Measurements from ENCODE around the gene IL23R.

The IL23R gene

DNA sequence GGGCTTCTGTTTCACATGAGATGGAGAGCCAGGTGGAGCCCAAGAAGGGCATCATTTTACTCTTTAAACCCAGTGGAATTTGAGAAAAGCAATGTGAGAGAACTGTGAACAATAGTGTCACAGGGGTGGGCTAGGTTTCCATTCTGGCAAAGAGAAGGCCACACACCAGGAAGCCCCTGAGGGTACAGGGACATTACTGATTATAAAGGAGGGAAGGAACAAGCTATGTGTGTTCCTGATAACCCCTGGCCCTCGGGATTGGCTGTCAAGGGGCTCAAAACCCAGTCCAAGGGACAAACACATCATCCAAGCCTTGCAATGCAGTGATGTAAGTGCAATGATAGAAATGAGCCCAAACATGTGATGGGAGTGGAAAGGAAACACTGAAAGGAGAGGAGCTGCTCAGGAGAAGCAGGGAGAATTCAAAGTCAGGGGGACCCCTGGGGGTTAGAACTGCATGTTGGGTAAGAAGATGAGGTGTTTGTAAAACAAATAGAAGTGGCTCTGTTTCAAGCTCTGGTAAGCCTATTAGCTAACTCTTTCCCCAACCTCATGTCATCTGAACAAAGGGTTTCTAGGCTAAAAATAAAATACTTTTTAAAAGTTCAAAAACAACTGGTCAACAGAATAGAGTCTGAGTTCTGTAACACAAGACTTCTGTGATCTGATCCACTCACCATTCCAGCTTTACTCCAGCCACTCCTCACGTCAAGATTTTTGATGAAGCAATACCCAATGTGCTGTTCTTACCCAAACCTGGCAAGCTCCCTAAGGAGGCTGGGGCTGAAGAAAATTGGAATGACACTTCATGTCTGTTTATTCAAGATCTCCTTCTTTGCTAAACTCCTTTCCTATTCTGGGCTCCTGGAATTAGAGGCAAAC is 90.3 kb downstream of the IL23R start:
- Histone ChIP-seq H3K9ac (no peak overlapping the region), H3K27me3 (ENCODE audit: insufficient read depth, low read depth) (no peaks in the 10 kb centered on the region), H3K27ac (no peak overlapping the region), H3K36me3 (ENCODE audit: insufficient read depth) (no peaks in the 10 kb centered on the region), H3K4me1 (ENCODE audit: low read depth, poor library complexity, severe bottlenecking) (no peaks in the 10 kb centered on the region), H3K79me2 (ENCODE audit: insufficient read depth, low read depth) (no peaks in the 10 kb centered on the region), H3K4me2 (no peak overlapping the region), H3K4me3 (IDR thresholded peaks at IDR 0.05; ENCODE audit: insufficient read depth, low read depth, low read length) (no peak overlapping the region), H4K20me1 (ENCODE audit: insufficient read depth) (no peaks in the 10 kb centered on the region), H2AFZ (ENCODE audit: low read depth) (no peak overlapping the region)
- TF ChIP-seq, protein P1, sequence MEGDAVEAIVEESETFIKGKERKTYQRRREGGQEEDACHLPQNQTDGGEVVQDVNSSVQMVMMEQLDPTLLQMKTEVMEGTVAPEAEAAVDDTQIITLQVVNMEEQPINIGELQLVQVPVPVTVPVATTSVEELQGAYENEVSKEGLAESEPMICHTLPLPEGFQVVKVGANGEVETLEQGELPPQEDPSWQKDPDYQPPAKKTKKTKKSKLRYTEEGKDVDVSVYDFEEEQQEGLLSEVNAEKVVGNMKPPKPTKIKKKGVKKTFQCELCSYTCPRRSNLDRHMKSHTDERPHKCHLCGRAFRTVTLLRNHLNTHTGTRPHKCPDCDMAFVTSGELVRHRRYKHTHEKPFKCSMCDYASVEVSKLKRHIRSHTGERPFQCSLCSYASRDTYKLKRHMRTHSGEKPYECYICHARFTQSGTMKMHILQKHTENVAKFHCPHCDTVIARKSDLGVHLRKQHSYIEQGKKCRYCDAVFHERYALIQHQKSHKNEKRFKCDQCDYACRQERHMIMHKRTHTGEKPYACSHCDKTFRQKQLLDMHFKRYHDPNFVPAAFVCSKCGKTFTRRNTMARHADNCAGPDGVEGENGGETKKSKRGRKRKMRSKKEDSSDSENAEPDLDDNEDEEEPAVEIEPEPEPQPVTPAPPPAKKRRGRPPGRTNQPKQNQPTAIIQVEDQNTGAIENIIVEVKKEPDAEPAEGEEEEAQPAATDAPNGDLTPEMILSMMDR (conservative IDR thresholded peaks at IDR 0.05; ENCODE audit: low read depth, low read length) = no peak

DNA sequence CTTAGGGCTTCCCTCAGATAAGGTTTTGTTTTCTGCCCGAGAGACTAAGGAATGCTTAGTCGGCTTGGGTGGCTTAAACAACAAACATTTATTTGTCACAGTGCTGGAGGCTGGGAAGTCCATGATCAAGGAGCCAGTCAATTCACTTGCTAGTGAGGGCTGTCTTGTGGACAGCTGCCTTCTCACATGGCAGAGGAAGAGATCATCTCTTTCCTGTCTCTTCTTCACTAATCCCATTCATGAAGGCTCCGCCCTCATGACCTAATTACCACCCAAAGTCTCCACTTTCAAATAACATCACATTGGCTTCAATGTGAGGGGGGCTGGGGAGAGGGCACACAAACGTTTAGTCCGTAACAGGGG is 90.9 kb downstream of the IL23R start:
- Histone ChIP-seq H4K20me1 (ENCODE audit: insufficient read depth) (no peaks in the 10 kb centered on the region), H3K36me3 (ENCODE audit: insufficient read depth) (no peaks in the 10 kb centered on the region), H3K4me1 (ENCODE audit: low read depth, poor library complexity, severe bottlenecking) (no peaks in the 10 kb centered on the region), H3K4me2 (no peak overlapping the region), H3K4me3 (IDR thresholded peaks at IDR 0.05; ENCODE audit: insufficient read depth, low read depth, low read length) (no peak overlapping the region), H2AFZ (ENCODE audit: low read depth) (no peak overlapping the region), H3K27ac (no peak overlapping the region), H3K79me2 (ENCODE audit: insufficient read depth, low read depth) (no peaks in the 10 kb centered on the region), H3K27me3 (ENCODE audit: insufficient read depth, low read depth) (no peaks in the 10 kb centered on the region), H3K9ac (no peak overlapping the region)
- TF ChIP-seq, protein P1 (conservative IDR thresholded peaks at IDR 0.05; ENCODE audit: low read depth, low read length) = no peak

DNA sequence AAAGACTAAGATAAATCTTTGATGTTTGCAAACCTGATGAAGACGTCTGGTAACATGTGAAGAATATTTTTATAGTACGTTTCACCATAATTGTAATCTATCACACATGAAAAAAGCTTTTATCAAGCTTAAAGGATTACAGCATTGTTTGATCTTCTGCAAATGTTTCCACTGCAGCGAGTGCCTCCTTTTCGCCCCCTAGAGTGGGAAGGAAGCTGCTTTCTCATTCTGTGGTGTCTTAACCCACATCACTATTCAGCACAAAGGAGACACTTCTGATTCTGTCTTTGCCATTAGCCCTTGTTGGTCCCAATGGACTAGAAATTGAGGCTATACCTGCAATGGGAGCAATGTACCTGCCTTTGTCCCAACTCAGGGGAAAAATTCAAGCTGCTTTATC is 95.4 kb downstream of the IL23R start:
- Histone ChIP-seq H3K4me1 (ENCODE audit: low read depth, poor library complexity, severe bottlenecking) (no peaks in the 10 kb centered on the region), H4K20me1 (ENCODE audit: insufficient read depth) (no peaks in the 10 kb centered on the region), H3K27ac (no peak overlapping the region), H2AFZ (ENCODE audit: low read depth) (no peak overlapping the region), H3K36me3 (ENCODE audit: insufficient read depth) (no peaks in the 10 kb centered on the region), H3K9ac (no peak overlapping the region), H3K27me3 (ENCODE audit: insufficient read depth, low read depth) (no peaks in the 10 kb centered on the region), H3K79me2 (ENCODE audit: insufficient read depth, low read depth) (no peaks in the 10 kb centered on the region), H3K4me3 (IDR thresholded peaks at IDR 0.05; ENCODE audit: insufficient read depth, low read depth, low read length) (no peak overlapping the region), H3K4me2 (no peak overlapping the region)
- TF ChIP-seq, protein P1 (conservative IDR thresholded peaks at IDR 0.05; ENCODE audit: low read depth, low read length) = no peak

DNA sequence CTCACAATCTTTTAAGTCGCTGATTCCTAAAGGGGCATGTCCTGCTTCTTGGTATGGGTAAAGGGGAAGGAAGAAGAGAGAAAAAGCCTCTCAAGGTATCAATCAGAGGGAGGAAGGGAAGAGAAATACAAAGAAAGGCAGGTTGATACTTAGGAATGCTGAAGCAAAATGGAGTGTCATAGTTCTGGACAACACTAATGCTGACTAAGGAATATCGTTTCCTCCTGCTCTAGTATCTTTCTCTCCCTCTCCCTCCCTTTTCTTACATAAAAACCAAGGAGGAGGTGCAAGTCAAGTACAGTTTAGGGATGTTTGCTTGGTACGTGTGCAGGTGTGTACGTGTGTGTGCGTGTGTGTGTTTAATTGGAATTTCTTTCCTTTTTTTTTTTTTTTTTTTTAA is 96.5 kb downstream of the IL23R start:
- Histone ChIP-seq H3K27ac (no peak overlapping the region), H3K79me2 (ENCODE audit: insufficient read depth, low read depth) (no peaks in the 10 kb centered on the region), H3K4me3 (IDR thresholded peaks at IDR 0.05; ENCODE audit: insufficient read depth, low read depth, low read length) (no peak overlapping the region), H3K27me3 (ENCODE audit: insufficient read depth, low read depth) (no peaks in the 10 kb centered on the region), H2AFZ (ENCODE audit: low read depth) (no peak overlapping the region), H3K4me1 (ENCODE audit: low read depth, poor library complexity, severe bottlenecking) (no peaks in the 10 kb centered on the region), H3K4me2 (no peak overlapping the region), H3K9ac (no peak overlapping the region), H3K36me3 (ENCODE audit: insufficient read depth) (no peaks in the 10 kb centered on the region), H4K20me1 (ENCODE audit: insufficient read depth) (no peaks in the 10 kb centered on the region)
- TF ChIP-seq, protein P1 (conservative IDR thresholded peaks at IDR 0.05; ENCODE audit: low read depth, low read length) = no peak

Data from KMS-11 (cell line).